HEK293T (cell line): ENCODE measurements around the gene TSPAN14.

ENCODE experiments used
- CTCF ChIA-PET: fragments of 350-600 bp; formaldehyde crosslinking; extraction: SDS; loops from one replicate; lab custom pipeline; 2021; ENCODE audit warnings: antibody characterized with exemption, inconsistent platforms; lab: Yijun Ruan, JAX
- POLR2A ChIA-PET: fragments of 350-600 bp; formaldehyde crosslinking; extraction: SDS; loops from one replicate; lab custom pipeline; 2020; ENCODE audit warnings: antibody characterized with exemption, inconsistent platforms; lab: Yijun Ruan, JAX
- DNase-seq: peaks from one replicate; pipeline ENCODE4 v3.0.0; 2012; ENCODE audit warnings: mixed read lengths; ENCODE audit errors: extremely low spot score
- ARNT ChIP-seq: fragments of 450-650 bp; IDR thresholded peaks from 2 replicates; pipeline ENCODE4 v1.6.1; 2017; ENCODE audit warnings: mild to moderate bottlenecking
- BHLHE40 ChIP-seq: fragments of 450-650 bp; IDR thresholded peaks from 2 replicates; pipeline ENCODE4 v1.6.1; 2016; ENCODE audit warnings: mild to moderate bottlenecking, moderate library complexity, borderline replicate concordance
- CTBP1 ChIP-seq: fragments of 450-650 bp; IDR thresholded peaks from 2 replicates; pipeline ENCODE4 v1.6.1; 2016; ENCODE audit warnings: borderline replicate concordance
- ELF4 ChIP-seq: fragments of 450-650 bp; IDR thresholded peaks from 2 replicates; pipeline ENCODE4 v1.6.1; 2017; ENCODE audit warnings: antibody characterized with exemption
- FOXA1 ChIP-seq: fragments of 450-650 bp; IDR thresholded peaks from 2 replicates; pipeline ENCODE4 v1.6.1; 2016; ENCODE audit warnings: mild to moderate bottlenecking
- FOXK2 ChIP-seq: fragments of 450-650 bp; IDR thresholded peaks from 2 replicates; pipeline ENCODE4 v1.6.1; 2016; ENCODE audit warnings: mild to moderate bottlenecking
- FOXM1 ChIP-seq: fragments of 450-650 bp; IDR thresholded peaks from 2 replicates; pipeline ENCODE4 v1.6.1; 2017; ENCODE audit warnings: mild to moderate bottlenecking, borderline replicate concordance
- HDGF ChIP-seq: fragments of 450-650 bp; IDR thresholded peaks from 2 replicates; pipeline ENCODE4 v1.6.1; 2017; ENCODE audit warnings: antibody characterized with exemption, borderline replicate concordance
- L3MBTL2 ChIP-seq: fragments of 450-650 bp; conservative IDR thresholded peaks from 2 replicates; pipeline ENCODE4 v1.6.1; 2016; ENCODE audit warnings: mild to moderate bottlenecking
- LEF1 ChIP-seq: fragments of 450-650 bp; IDR thresholded peaks from 2 replicates; pipeline ENCODE4 v1.6.1; 2017; ENCODE audit warnings: mild to moderate bottlenecking, borderline replicate concordance
- NFRKB ChIP-seq: fragments of 450-650 bp; IDR thresholded peaks from 2 replicates; pipeline ENCODE4 v1.6.1; 2016; ENCODE audit warnings: mild to moderate bottlenecking, moderate library complexity
- PKNOX1 ChIP-seq: fragments of 450-650 bp; IDR thresholded peaks from 2 replicates; pipeline ENCODE4 v1.6.1; 2016
- SP1 ChIP-seq: fragments of 450-650 bp; IDR thresholded peaks from 2 replicates; pipeline ENCODE4 v1.6.1; 2017
- SUZ12 ChIP-seq: fragments of 450-650 bp; IDR thresholded peaks from 2 replicates; pipeline ENCODE4 v1.6.1; 2016; ENCODE audit warnings: mild to moderate bottlenecking
- TARDBP ChIP-seq: fragments of 450-650 bp; IDR thresholded peaks from 2 replicates; pipeline ENCODE4 v1.6.1; 2016
- ZNF384 ChIP-seq: fragments of 450-650 bp; IDR thresholded peaks from 2 replicates; pipeline ENCODE4 v1.6.1; 2016

Gene TSPAN14

DNA sequence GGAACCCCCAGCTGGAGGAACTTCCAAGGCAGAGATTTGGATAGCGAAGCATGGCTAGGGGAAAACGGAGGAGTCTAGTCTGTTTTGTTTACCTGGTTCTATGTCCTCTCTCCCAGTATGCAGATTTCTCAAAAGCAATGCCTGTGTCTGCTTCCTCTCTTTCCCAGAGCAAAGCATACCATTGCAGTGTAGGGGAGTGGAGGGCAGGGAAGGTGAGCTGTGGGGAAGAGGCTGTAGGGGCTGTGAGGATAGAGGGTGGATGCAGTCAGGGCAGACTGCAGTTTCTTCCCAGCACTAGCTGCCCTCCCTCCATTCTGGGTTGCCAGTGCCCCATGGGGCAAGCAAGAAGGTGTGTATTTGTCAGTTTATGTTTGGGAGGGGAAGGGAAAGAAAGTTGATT, 16.9 kb upstream of the TSPAN14 start:
- DNase-seq, result no peak
- ChIA-PET CTCF (no interaction called here), POLR2A (no interaction called here)
- TF ChIP-seq FOXK2 (no peak), CTBP1 (no peak), SP1 (no peak), FOXA1 (no peak), L3MBTL2 (no peak), ZNF384 (no peak), NFRKB (no peak), BHLHE40 (no peak), LEF1 (no peak), FOXM1 (no peak), SUZ12 (no peak), ELF4 (no peak), PKNOX1 (no peak), ARNT (no peak), TARDBP (no peak), HDGF (no peak)

DNA sequence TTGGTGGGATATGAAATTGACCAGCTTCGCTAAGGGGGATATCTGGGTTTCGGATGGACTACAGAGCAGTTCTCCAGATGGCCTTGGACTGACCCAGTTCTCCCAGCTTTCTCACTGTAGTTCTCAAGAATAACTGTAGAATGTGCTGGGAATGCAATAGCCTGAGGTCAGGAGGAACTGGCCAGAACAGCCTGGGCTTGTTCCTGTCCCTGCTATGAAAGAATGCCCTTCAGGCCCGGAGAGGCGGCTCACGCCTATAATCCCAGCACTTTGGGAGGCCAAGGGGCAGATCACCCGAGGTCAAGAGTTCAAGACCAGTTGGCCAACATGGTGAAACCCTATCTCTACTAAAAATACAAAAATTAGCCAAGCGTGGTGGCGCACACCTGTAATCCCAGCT, 12.3 kb upstream of the TSPAN14 start:
- POLR2A ChIA-PET, result no interaction called here
- CTCF ChIA-PET, result no interaction called here
- TF ChIP-seq TARDBP (no peak), HDGF (no peak), FOXA1 (no peak), LEF1 (no peak), ZNF384 (no peak), L3MBTL2 (no peak), BHLHE40 (no peak), SP1 (no peak), ARNT (no peak)
- no peak for DNase-seq

GRCh38 chr10:80442879-80443278, 11.2 kb upstream of the TSPAN14 start:
- POLR2A ChIA-PET, result no interaction called here
- TF ChIP-seq CTBP1, result no peak
- no peak for TF ChIP-seq SP1
- TF ChIP-seq ELF4, result no peak
- TF ChIP-seq NFRKB, result no peak
- no peak for TF ChIP-seq L3MBTL2
- TF ChIP-seq ZNF384, result no peak
- no peak for TF ChIP-seq BHLHE40
- TF ChIP-seq HDGF, result no peak
- no peak for TF ChIP-seq LEF1
- TF ChIP-seq FOXA1, result no peak
- no peak for TF ChIP-seq TARDBP
- TF ChIP-seq SUZ12, result no peak
- no peak for TF ChIP-seq FOXK2
- TF ChIP-seq ARNT, result no peak
- no peak for TF ChIP-seq FOXM1
- TF ChIP-seq PKNOX1, result no peak
- no peak for DNase-seq
- CTCF ChIA-PET, result interaction anchor here (1.7 to 1.9 kb wide), 2 partner anchors 11 to 60 kb away, joined by 4 to 12 read pairs; no protein-coding TSS in a partner anchor

- TF ChIP-seq SUZ12 (no peak), TARDBP (no peak), LEF1 (no peak), NFRKB (no peak), ZNF384 (no peak), ARNT (no peak), L3MBTL2 (no peak), SP1 (no peak), FOXK2 (no peak), FOXA1 (no peak), ELF4 (no peak), PKNOX1 (no peak), HDGF (no peak), CTBP1 (no peak), BHLHE40 (no peak), FOXM1 (no peak)
- POLR2A ChIA-PET, result no interaction called here
- DNase-seq, result no peak
- CTCF ChIA-PET, result interaction anchor here (0.7 to 2.6 kb wide), 8 partner anchors 12 to 219 kb away, joined by 3 to 47 read pairs (median 4); no protein-coding TSS in a partner anchor
Measured at GRCh38 chr10:80443531-80443974, 10.6 kb upstream of the TSPAN14 start.

DNA sequence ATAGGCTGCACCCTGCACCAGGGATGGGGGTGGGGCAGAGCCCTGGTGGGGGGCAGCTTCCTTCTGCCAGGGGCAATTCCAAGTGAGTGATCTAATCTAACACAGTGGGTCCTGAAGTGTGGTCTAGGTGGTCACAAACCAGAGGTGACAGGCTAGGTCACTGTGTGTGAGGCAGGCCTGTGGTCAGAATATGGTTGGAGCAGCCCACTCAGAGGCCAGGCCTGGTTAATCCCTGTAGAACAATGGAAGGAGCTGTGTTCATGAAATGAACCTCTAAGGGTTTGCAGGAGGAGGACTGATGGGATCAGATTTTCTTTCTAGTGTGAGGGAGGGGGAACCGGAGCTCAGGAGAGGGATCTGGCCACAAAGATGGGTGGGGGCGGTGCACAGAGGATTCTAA, 10.0 kb upstream of the TSPAN14 start:
- no peak for TF ChIP-seq SP1
- CTCF ChIA-PET, result interaction anchor here (0.5 to 2.6 kb wide), 14 partner anchors 9 to 219 kb away, joined by 3 to 47 read pairs (median 4); no protein-coding TSS in a partner anchor
- POLR2A ChIA-PET, result no interaction called here
- no peak for DNase-seq

GRCh38 chr10:80444646-80445319, 9.3 kb upstream of the TSPAN14 start:
- CTCF ChIA-PET, result interaction anchor here (0.5 to 2.6 kb wide), 13 partner anchors 10 to 67 kb away, joined by 3 to 47 read pairs (median 4); no protein-coding TSS in a partner anchor
- POLR2A ChIA-PET, result no interaction called here
- peak; percentile 70; the same call in 1 of the 2 replicates for TF ChIP-seq TARDBP
- TF ChIP-seq HDGF, result no peak
- DNase-seq, result peak; percentile 77
